Measurements from ENCODE around the gene FHOD3. TPM values are rescaled to one million over a fixed set of nuclear protein-coding genes. Genes with fewer than 3 reads are reported as not detected.

The FHOD3 gene
- total RNA-seq, 1 experiment from 2014 or later = 5.0 TPM

- ChIA-PET POLR2A (interaction anchor here (0.7 kb wide), 1 partner anchor 13 kb away, joined by 3 read pairs; no protein-coding TSS in a partner anchor), CTCF (interaction anchor here (0.9 to 1.3 kb wide), 3 partner anchors 9 to 91 kb away, joined by 5 to 6 read pairs (median 5); no protein-coding TSS in a partner anchor)
- intact Hi-C loops (cut with micrococcal nuclease) = no loop called here
- Mint-ChIP-seq H3K27me3 (ENCODE audit: insufficient read depth, unreplicated experiment) (no peaks in the 10 kb centered on the region), H3K4me1 (ENCODE audit: insufficient read depth, unreplicated experiment) (peaks cover 16% of the 10 kb centered on the region), H3K27ac (ENCODE audit: low read depth, unreplicated experiment) (peak overlapping the region; percentile 17), H3K9me3 (ENCODE audit: unreplicated experiment) (peaks cover 8% of the 10 kb centered on the region), H3K36me3 (ENCODE audit: insufficient read depth, unreplicated experiment) (no peaks in the 10 kb centered on the region), H3K4me3 (ENCODE audit: unreplicated experiment) (peak overlapping the region; percentile 3)
- TF ChIP-seq, protein P1, sequence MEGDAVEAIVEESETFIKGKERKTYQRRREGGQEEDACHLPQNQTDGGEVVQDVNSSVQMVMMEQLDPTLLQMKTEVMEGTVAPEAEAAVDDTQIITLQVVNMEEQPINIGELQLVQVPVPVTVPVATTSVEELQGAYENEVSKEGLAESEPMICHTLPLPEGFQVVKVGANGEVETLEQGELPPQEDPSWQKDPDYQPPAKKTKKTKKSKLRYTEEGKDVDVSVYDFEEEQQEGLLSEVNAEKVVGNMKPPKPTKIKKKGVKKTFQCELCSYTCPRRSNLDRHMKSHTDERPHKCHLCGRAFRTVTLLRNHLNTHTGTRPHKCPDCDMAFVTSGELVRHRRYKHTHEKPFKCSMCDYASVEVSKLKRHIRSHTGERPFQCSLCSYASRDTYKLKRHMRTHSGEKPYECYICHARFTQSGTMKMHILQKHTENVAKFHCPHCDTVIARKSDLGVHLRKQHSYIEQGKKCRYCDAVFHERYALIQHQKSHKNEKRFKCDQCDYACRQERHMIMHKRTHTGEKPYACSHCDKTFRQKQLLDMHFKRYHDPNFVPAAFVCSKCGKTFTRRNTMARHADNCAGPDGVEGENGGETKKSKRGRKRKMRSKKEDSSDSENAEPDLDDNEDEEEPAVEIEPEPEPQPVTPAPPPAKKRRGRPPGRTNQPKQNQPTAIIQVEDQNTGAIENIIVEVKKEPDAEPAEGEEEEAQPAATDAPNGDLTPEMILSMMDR (IDR thresholded peaks at IDR 0.05; ENCODE audit: unreplicated experiment) = no peak
- no TSS peak for BruUV-seq (replicated peaks)
- peak; percentile 64 for DNase-seq (ENCODE audit: unreplicated experiment)
Measured at GRCh38 chr18:36321658-36322407, 24.3 kb downstream of the FHOD3 start.

DNA sequence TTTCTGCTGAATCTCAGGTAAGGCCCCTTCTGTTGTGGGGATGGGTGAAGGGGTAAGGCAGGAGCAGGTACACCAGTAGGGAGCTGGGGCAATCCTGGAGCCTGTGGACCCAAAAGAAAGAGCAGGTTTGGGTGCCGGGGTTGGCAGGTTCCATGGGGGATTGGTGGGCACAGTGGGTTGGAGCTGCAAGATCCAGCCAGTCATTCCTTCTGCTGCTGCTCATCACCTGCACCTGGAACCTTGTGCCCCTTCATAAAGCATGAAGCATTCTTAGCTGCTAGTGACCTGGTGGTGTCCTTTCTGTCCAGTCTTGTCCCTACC lies 24.9 kb downstream of the FHOD3 start:
- BruUV-seq (replicated peaks) = no TSS peak
- H3K27ac Mint-ChIP-seq (ENCODE audit: low read depth, unreplicated experiment) = no peak overlapping the region
- DNase-seq (ENCODE audit: unreplicated experiment) = no peak
- CTCF ChIA-PET = interaction anchor here (0.6 to 1.3 kb wide), 3 partner anchors 8 to 250 kb away, joined by 3 to 6 read pairs (median 5); no protein-coding TSS in a partner anchor
- POLR2A ChIA-PET = interaction anchor here (0.7 kb wide), 1 partner anchor 13 kb away, joined by 3 read pairs; no protein-coding TSS in a partner anchor
- TF ChIP-seq, protein P1 (IDR thresholded peaks at IDR 0.05; ENCODE audit: unreplicated experiment) = no peak
- peaks cover 8% of the 10 kb centered on the region for H3K9me3 Mint-ChIP-seq (ENCODE audit: unreplicated experiment)
- no peaks in the 10 kb centered on the region for H3K27me3 Mint-ChIP-seq (ENCODE audit: insufficient read depth, unreplicated experiment)
- intact Hi-C loops (cut with micrococcal nuclease) = no loop called here
- no peaks in the 10 kb centered on the region for H3K36me3 Mint-ChIP-seq (ENCODE audit: insufficient read depth, unreplicated experiment)
- no peak overlapping the region for H3K4me3 Mint-ChIP-seq (ENCODE audit: unreplicated experiment)
- peaks cover 16% of the 10 kb centered on the region for H3K4me1 Mint-ChIP-seq (ENCODE audit: insufficient read depth, unreplicated experiment)

GRCh38 chr18:36322734-36323133 lies 25.2 kb downstream of the FHOD3 start:
- POLR2A ChIA-PET = interaction anchor here (0.7 kb wide), 1 partner anchor 14 kb away, joined by 3 read pairs; no protein-coding TSS in a partner anchor
- no peak overlapping the region for H3K4me3 Mint-ChIP-seq (ENCODE audit: unreplicated experiment)
- H3K27ac Mint-ChIP-seq (ENCODE audit: low read depth, unreplicated experiment) = no peak overlapping the region
- no peaks in the 10 kb centered on the region for H3K36me3 Mint-ChIP-seq (ENCODE audit: insufficient read depth, unreplicated experiment)
- CTCF ChIA-PET = interaction anchor here (0.6 to 1.1 kb wide), 3 partner anchors 8 to 250 kb away, joined by 3 to 5 read pairs (median 3); no protein-coding TSS in a partner anchor
- H3K9me3 Mint-ChIP-seq (ENCODE audit: unreplicated experiment) = peaks cover 8% of the 10 kb centered on the region
- peaks cover 16% of the 10 kb centered on the region for H3K4me1 Mint-ChIP-seq (ENCODE audit: insufficient read depth, unreplicated experiment)
- intact Hi-C loops (cut with micrococcal nuclease) = no loop called here
- no peak for DNase-seq (ENCODE audit: unreplicated experiment)
- TF ChIP-seq, protein P1 (IDR thresholded peaks at IDR 0.05; ENCODE audit: unreplicated experiment) = no peak
- H3K27me3 Mint-ChIP-seq (ENCODE audit: insufficient read depth, unreplicated experiment) = no peaks in the 10 kb centered on the region
- BruUV-seq (replicated peaks) = no TSS peak

GRCh38 chr18:36323421-36323820 lies 25.9 kb downstream of the FHOD3 start:
- ChIA-PET CTCF (interaction anchor here (0.6 to 0.8 kb wide), 2 partner anchors 11 to 968 kb away, joined by 3 to 4 read pairs; no protein-coding TSS in a partner anchor), POLR2A (interaction anchor here (1.0 kb wide), 1 partner anchor 8 kb away, joined by 4 read pairs; no protein-coding TSS in a partner anchor)
- TF ChIP-seq, protein P1 (IDR thresholded peaks at IDR 0.05; ENCODE audit: unreplicated experiment) = no peak
- no peaks in the 10 kb centered on the region for H3K36me3 Mint-ChIP-seq (ENCODE audit: insufficient read depth, unreplicated experiment)
- H3K4me3 Mint-ChIP-seq (ENCODE audit: unreplicated experiment) = no peak overlapping the region
- DNase-seq (ENCODE audit: unreplicated experiment) = no peak
- intact Hi-C loops (cut with micrococcal nuclease) = no loop called here
- H3K4me1 Mint-ChIP-seq (ENCODE audit: insufficient read depth, unreplicated experiment) = peaks cover 16% of the 10 kb centered on the region
- BruUV-seq (replicated peaks) = no TSS peak
- peak overlapping the region; percentile 36 for H3K27ac Mint-ChIP-seq (ENCODE audit: low read depth, unreplicated experiment)
- H3K9me3 Mint-ChIP-seq (ENCODE audit: unreplicated experiment) = peaks cover 8% of the 10 kb centered on the region
- H3K27me3 Mint-ChIP-seq (ENCODE audit: insufficient read depth, unreplicated experiment) = no peaks in the 10 kb centered on the region
